ENCODE data around the gene TRAT1.

TRAT1 gene

GRCh38 chr3:108830991-108831614, 8.5 kb downstream of the TRAT1 start:
- TF ChIP-seq, protein P1, sequence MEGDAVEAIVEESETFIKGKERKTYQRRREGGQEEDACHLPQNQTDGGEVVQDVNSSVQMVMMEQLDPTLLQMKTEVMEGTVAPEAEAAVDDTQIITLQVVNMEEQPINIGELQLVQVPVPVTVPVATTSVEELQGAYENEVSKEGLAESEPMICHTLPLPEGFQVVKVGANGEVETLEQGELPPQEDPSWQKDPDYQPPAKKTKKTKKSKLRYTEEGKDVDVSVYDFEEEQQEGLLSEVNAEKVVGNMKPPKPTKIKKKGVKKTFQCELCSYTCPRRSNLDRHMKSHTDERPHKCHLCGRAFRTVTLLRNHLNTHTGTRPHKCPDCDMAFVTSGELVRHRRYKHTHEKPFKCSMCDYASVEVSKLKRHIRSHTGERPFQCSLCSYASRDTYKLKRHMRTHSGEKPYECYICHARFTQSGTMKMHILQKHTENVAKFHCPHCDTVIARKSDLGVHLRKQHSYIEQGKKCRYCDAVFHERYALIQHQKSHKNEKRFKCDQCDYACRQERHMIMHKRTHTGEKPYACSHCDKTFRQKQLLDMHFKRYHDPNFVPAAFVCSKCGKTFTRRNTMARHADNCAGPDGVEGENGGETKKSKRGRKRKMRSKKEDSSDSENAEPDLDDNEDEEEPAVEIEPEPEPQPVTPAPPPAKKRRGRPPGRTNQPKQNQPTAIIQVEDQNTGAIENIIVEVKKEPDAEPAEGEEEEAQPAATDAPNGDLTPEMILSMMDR (IDR thresholded peaks at IDR 0.05; ENCODE audit: low read depth, low read length) = no peak
- H3K4me3 ChIP-seq (ENCODE audit: low read depth, low read length) = no peak overlapping the region

GRCh38 chr3:108833611-108834010, 11.0 kb downstream of the TRAT1 start:
- H3K4me3 ChIP-seq (ENCODE audit: low read depth, low read length) = no peak overlapping the region
- TF ChIP-seq, protein P1 (IDR thresholded peaks at IDR 0.05; ENCODE audit: low read depth, low read length) = no peak

DNA sequence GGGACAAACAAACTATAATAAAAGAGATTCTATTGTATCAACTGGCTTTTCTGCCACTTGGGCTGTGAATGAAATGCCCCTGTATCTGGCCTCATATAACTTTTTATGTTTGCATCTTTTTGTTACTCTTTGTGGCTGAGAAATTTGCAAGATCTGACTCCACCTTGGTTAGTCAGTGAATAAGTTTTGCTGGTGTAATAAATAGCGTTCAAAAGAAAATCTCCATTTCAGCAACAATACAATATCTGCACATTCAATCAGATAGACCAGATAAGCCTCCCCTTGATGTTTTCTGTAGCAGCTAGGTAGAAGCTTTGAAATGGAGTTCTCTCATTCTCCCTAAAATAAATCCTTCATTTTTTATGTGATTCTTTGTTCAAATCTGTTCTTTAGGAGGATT, 12.0 kb downstream of the TRAT1 start:
- H3K4me3 ChIP-seq (ENCODE audit: low read depth, low read length) = no peak overlapping the region
- TF ChIP-seq, protein P1 (IDR thresholded peaks at IDR 0.05; ENCODE audit: low read depth, low read length) = no peak

GRCh38 chr3:108835101-108835500, 12.5 kb downstream of the TRAT1 start:
- TF ChIP-seq, protein P1 (IDR thresholded peaks at IDR 0.05; ENCODE audit: low read depth, low read length) = no peak
- H3K4me3 ChIP-seq (ENCODE audit: low read depth, low read length) = no peak overlapping the region

DNA sequence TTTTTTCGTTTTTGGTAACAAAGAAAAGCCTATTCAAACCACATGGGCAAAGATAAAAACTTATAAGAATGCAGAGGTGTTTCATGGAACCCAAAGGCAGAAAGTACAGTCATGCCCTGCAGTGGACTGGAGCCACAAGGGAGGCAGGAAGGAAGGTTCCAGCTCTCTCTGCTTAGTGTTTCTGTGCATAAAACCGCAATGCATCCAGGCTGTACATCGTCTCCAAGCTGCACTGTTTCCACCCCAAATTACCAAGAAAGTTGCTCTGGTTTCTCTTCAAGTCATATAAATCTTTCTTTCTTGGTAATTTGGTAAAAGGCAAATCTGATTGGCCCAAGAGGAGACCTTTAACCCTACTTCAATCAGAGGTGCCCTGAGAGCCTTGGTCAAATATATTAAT, 15.8 kb downstream of the TRAT1 start:
- H3K4me3 ChIP-seq (ENCODE audit: low read depth, low read length) = no peak overlapping the region
- TF ChIP-seq, protein P1 (IDR thresholded peaks at IDR 0.05; ENCODE audit: low read depth, low read length) = no peak

GRCh38 chr3:108845709-108846293, 23.2 kb downstream of the TRAT1 start:
- TF ChIP-seq, protein P1 (IDR thresholded peaks at IDR 0.05; ENCODE audit: low read depth, low read length) = no peak
- H3K4me3 ChIP-seq (ENCODE audit: low read depth, low read length) = no peak overlapping the region

DNA sequence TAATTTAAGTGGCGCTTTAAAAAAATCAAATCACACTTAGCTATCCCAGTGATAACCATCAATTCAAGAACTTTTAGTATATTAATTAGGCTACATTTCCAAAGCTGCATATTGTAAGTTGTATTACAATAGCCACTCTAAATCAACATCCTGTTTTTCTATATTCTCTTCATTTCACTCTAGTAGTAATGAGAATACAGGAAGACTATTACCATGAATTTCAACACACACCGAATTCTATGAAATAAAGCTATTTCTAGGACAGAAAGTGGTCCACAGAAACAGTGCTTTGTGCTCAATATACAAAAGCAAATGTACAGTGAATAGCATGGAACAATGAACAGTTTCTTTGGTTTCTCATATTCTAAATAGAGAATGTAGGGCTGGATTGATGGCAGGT, 24.6 kb downstream of the TRAT1 start:
- TF ChIP-seq, protein P1 (IDR thresholded peaks at IDR 0.05; ENCODE audit: low read depth, low read length) = no peak
- H3K4me3 ChIP-seq (ENCODE audit: low read depth, low read length) = no peak overlapping the region
